Ascending aorta (tissue), 2 donors: ENCODE measurements around the gene TPCN2. TPM values are rescaled to one million over a fixed set of nuclear protein-coding genes. Genes with fewer than 3 reads are reported as not detected.

Experiments
- DNase-seq, 2 donors: peaks; one replicate each; pipeline ENCODE4 v3.0.0-alpha.2; 2019; ENCODE audit warnings: low spot score in 2 of 2
- H3K27ac ChIP-seq, 2 donors: fragments of 200-600 bp; sonication (generic); one replicate each; pipeline ENCODE4 v1.5.1; 2016 to 2017; ENCODE audit warnings: mild to moderate bottlenecking in 1 of 2
- H3K27me3 ChIP-seq: fragments of 200-600 bp; sonication (generic); one replicate; pipeline ENCODE4 v1.5.1; 2017
- H3K36me3 ChIP-seq, 2 donors: fragments of 200-600 bp; sonication (generic); one replicate each; pipeline ENCODE4 v1.5.1; 2016
- H3K4me1 ChIP-seq, 2 donors: fragments of 200-600 bp; sonication (generic); one replicate each; pipeline ENCODE4 v1.5.1; 2016 to 2017; ENCODE audit warnings: mild to moderate bottlenecking in 1 of 2
- H3K4me3 ChIP-seq, 2 donors: fragments of 200-600 bp; sonication (generic); one replicate each; pipeline ENCODE4 v1.5.1; 2016 to 2017; ENCODE audit warnings: mild to moderate bottlenecking in 1 of 2
- H3K9me3 ChIP-seq, 2 donors: fragments of 200-600 bp; sonication (generic); one replicate each; pipeline ENCODE4 v1.5.1; 2016
- intact Hi-C: fragments of 100-400 bp; cut with DNase I; formaldehyde crosslinking; loops from one replicate; pipeline ENCODE4 v1.15.1; 2023
- total RNA-seq: library from RNA; depleted of rRNA; stranded (reverse); fragments of >200 nt; gene quantifications from one replicate; pipeline ENCODE4 v1.1.0, GENCODE V29; 2016
- TF ChIP-seq, protein P1 (sequence below), 3 experiments: fragments of 200-600 bp in 2 of 3; fragments of 450-650 bp in 1 of 3; sonication (generic) in 2 of 3; IDR thresholded peaks; one replicate each; pipeline ENCODE4 v1.5.1; 2016 to 2019; ENCODE audit warnings: antibody characterized with exemption in 3 of 3, mild to moderate bottlenecking in 1 of 3, moderate library complexity in 1 of 3

TPCN2 gene
- total RNA-seq, 1 donor from 2014 or later, result 24.9 TPM

DNA sequence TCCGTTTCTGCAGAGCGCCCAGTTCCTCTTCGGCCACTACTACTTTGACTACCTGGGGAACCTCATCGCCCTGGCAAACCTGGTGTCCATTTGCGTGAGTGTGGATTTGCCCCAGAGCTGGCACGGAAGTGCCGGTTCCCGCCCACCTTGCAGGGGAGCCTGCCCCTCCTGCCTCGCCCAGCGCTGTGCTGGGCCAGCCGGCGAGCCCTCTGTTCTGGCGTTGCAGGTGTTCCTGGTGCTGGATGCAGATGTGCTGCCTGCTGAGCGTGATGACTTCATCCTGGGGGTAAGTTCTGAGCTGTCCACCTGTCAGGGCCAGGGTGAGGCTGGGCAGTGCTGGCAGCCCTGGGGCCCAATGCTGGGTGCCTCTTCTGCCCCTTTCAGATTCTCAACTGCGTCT is 29.8 kb downstream of the TPCN2 start:
- TF ChIP-seq, protein P1, sequence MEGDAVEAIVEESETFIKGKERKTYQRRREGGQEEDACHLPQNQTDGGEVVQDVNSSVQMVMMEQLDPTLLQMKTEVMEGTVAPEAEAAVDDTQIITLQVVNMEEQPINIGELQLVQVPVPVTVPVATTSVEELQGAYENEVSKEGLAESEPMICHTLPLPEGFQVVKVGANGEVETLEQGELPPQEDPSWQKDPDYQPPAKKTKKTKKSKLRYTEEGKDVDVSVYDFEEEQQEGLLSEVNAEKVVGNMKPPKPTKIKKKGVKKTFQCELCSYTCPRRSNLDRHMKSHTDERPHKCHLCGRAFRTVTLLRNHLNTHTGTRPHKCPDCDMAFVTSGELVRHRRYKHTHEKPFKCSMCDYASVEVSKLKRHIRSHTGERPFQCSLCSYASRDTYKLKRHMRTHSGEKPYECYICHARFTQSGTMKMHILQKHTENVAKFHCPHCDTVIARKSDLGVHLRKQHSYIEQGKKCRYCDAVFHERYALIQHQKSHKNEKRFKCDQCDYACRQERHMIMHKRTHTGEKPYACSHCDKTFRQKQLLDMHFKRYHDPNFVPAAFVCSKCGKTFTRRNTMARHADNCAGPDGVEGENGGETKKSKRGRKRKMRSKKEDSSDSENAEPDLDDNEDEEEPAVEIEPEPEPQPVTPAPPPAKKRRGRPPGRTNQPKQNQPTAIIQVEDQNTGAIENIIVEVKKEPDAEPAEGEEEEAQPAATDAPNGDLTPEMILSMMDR (IDR thresholded peaks at IDR 0.05), result no peak
- Histone ChIP-seq H3K4me3 (no peak overlapping the region), H3K27ac (peak overlapping the region in 1 of 2 donors; percentile 25), H3K9me3 (no peaks in the 10 kb centered on the region), H3K36me3 (peaks cover 40 to 64% of the 10 kb centered on the region in 2 donors), H3K27me3 (no peaks in the 10 kb centered on the region), H3K4me1 (peaks cover 0 to 8% of the 10 kb centered on the region in 2 donors)
- no peak for DNase-seq
- intact Hi-C loops, result no loop called here

DNA sequence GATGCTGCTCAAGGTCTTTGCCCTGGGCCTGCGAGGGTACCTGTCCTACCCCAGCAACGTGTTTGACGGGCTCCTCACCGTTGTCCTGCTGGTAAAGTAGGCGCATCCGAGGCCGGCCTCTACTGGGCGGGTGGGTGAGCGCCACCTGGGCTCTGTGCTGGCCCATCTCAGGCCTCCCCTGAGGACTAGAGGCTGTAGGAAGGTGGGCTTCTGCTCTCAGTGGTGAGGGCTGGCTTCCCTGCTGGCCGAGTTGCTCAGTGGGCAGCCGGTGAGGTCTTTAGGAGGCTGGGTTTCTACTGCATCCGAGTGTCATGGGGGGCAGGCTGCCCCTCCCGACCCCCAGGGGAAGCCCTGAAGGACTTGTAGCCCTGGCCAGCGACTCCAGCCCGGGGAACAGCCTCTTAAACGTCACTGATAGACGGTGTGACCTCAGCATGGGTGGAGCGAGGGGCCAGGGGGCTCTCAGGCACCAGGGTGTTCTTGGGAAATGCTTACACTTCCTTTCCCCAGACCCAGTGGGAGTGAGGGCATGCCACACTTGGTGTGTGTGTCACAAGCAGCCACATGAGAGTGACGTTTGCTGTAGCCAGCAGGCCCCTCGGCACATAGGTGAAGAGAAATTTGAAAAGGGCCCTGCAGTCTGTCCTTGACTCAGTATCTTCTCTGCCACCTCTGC is 30.3 kb downstream of the TPCN2 start:
- H3K27me3 ChIP-seq, result no peaks in the 10 kb centered on the region
- H3K4me3 ChIP-seq, result no peak overlapping the region
- DNase-seq, result no peak
- TF ChIP-seq, protein P1 (IDR thresholded peaks at IDR 0.05), result no peak
- peaks cover 0 to 8% of the 10 kb centered on the region in 2 donors for H3K4me1 ChIP-seq
- intact Hi-C loops, result no loop called here
- H3K36me3 ChIP-seq, result peaks cover 36 to 61% of the 10 kb centered on the region in 2 donors
- H3K27ac ChIP-seq, result peak overlapping the region in 1 of 2 donors; percentile 25
- no peaks in the 10 kb centered on the region for H3K9me3 ChIP-seq

DNA sequence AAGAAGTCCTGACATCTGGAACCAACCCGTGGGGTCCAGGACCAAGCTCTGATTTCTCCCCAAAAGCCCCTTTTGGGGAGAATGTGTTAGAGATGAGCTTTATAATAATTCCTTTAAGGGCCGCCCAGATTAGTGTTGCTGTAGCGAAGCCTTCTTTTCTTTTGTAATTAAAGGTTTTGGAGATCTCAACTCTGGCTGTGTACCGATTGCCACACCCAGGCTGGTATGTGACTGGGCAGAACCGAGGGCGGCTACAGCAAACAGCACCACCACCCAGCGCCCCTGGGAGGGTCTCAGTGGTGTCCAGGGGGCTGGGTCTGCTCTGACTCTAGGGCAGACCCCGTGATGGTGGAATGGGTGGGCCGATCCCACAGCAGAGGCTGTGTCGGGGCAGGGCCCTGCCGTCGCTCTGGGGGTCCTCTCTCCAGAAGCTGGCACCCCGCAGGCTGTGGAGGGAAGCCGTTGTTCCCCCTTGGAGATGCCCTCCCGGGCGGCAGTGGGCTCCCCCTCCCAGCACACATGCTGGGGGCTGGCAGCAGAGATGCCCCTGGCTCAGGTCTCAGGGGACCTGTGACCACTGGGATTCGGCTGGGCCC is 31.0 kb downstream of the TPCN2 start:
- H3K27ac ChIP-seq, result no peak overlapping the region
- intact Hi-C loops, result no loop called here

DNA sequence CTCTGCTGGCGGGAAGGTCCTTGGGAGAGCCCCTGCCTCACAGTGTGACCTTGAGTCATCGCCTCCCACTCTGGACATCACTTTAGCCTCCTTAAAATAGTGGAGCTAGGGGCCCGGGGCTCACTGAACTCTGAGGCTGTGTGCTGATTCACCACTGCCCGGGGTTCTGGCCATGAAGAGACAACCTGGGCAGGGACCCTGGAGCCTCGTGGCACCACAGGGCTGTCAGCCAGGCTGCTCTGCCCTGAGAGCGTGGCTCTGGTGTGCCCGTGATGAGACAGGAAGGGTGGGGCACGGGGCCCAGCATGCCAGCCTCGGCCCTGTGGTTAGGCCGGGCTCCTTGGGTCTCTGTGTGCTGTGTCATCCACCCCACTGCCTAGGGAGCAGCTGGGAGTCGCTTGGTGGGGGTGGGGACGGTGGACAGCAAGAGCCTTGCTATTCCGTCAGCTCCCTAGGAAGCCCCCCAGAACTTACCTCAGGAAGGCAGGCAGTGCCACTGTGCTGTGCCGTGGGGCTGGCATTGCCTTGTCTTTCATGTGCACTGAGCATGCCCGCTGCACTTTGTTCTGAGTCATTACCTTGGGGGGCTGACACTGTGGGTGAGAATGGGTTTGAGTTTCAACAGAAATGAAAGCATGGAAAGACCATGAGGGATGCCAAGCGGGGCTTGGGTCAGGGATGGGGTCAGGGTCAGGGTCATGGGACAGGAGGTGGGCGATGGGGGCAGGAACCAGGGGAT is 31.7 kb downstream of the TPCN2 start:
- H3K4me3 ChIP-seq, result no peak overlapping the region
- TF ChIP-seq, protein P1 (IDR thresholded peaks at IDR 0.05), result no peak
- H3K36me3 ChIP-seq, result peaks cover 43 to 69% of the 10 kb centered on the region in 2 donors
- no peaks in the 10 kb centered on the region for H3K4me1 ChIP-seq
- H3K27ac ChIP-seq, result no peak overlapping the region
- intact Hi-C loops, result no loop called here
- no peak for DNase-seq
- H3K9me3 ChIP-seq, result no peaks in the 10 kb centered on the region
- no peaks in the 10 kb centered on the region for H3K27me3 ChIP-seq

More for the DNA sequence above, 31.0 kb downstream of the TPCN2 start:
- H3K4me1 ChIP-seq, result peaks cover 0 to 5% of the 10 kb centered on the region in 2 donors
- H3K9me3 ChIP-seq, result no peaks in the 10 kb centered on the region
- TF ChIP-seq, protein P1 (IDR thresholded peaks at IDR 0.05), result no peak
- H3K36me3 ChIP-seq, result peaks cover 42 to 64% of the 10 kb centered on the region in 2 donors
- no peak overlapping the region for H3K4me3 ChIP-seq
- no peak for DNase-seq
- H3K27me3 ChIP-seq, result no peaks in the 10 kb centered on the region

DNA sequence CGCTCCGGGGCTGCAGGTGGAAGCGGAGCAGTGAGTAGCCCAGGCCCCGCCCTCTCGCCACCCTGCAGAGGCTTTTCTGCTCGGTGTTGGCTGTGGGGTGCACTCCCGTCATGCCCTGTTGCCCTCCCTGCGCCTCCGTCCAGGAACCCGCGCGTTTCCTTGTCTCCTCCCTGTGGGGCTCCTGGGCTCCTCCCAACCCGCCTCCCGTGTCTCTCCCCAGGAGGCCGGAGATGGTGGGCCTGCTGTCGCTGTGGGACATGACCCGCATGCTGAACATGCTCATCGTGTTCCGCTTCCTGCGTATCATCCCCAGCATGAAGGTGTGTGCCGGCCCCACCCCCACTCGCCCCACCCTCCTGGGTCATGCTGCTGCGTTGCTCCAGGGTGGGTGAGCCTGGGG is 32.4 kb downstream of the TPCN2 start:
- H3K27ac ChIP-seq, result no peak overlapping the region
- H3K4me1 ChIP-seq, result no peaks in the 10 kb centered on the region
- intact Hi-C loops, result no loop called here
- no peak for DNase-seq
- no peaks in the 10 kb centered on the region for H3K27me3 ChIP-seq
- H3K9me3 ChIP-seq, result no peaks in the 10 kb centered on the region
- no peak overlapping the region for H3K4me3 ChIP-seq
- TF ChIP-seq, protein P1 (IDR thresholded peaks at IDR 0.05), result no peak
- H3K36me3 ChIP-seq, result peaks cover 47 to 71% of the 10 kb centered on the region in 2 donors
